SH-SY5Y (cell line): Measurements from ENCODE around the gene SMTNL2.

ENCODE experiments used
- GATA2 ChIP-seq: IDR thresholded peaks from 2 replicates; pipeline ENCODE4 v1.6.1; 2011; ENCODE audit warnings: mild to moderate bottlenecking, low read depth, low read length
- GATA3 ChIP-seq: IDR thresholded peaks from 2 replicates; pipeline ENCODE4 v1.6.1; 2011; ENCODE audit warnings: low read depth, mild to moderate bottlenecking, low read length, moderate library complexity

- TF ChIP-seq GATA2 (no peak), GATA3 (no peak)
These were observed 2.9 kb downstream of the SMTNL2 start for GRCh38 chr17:4587195-4587594.
